ENCODE data around the gene TLE1. TPM values are rescaled to one million over a fixed set of nuclear protein-coding genes. Genes with fewer than 3 reads are reported as not detected.

The TLE1 gene
- total RNA-seq, 1 experiment from 2014 or later = 79.3 TPM

GRCh38 chr9:81719972-81720371, 30.6 kb upstream of the TLE1 start:
- H2BK15ac ChIP-seq (ENCODE audit: low read depth, low read length) = no peak overlapping the region
- H3K56ac ChIP-seq (ENCODE audit: insufficient read length, low read depth, low read length) = no peak overlapping the region
- no peaks in the 10 kb centered on the region for H3K9me3 Mint-ChIP-seq
- H2AK5ac ChIP-seq (ENCODE audit: insufficient read length, low read length) = no peak overlapping the region
- no peak for DNase-seq
- H4K91ac ChIP-seq (ENCODE audit: insufficient read length, low read depth, low read length) = no peak overlapping the region
- no peak overlapping the region for H3K4me2 ChIP-seq (ENCODE audit: insufficient read depth, insufficient read length, low read length)
- no peak overlapping the region for H3K4me3 Mint-ChIP-seq
- H4K5ac ChIP-seq (ENCODE audit: insufficient read length, low read depth, low read length) = no peak overlapping the region
- H4K20me1 ChIP-seq (ENCODE audit: control insufficient read depth, insufficient read depth, insufficient read length) = no peaks in the 10 kb centered on the region
- no peak overlapping the region for H2BK5ac ChIP-seq (ENCODE audit: insufficient read length, low read length)
- no peaks in the 10 kb centered on the region for H3K79me1 ChIP-seq (ENCODE audit: insufficient read depth, low read depth, low read length, poor library complexity, severe bottlenecking)
- H3K14ac ChIP-seq (ENCODE audit: insufficient read depth, low read length) = no peak overlapping the region
- peaks cover 4% of the 10 kb centered on the region for H3K27me3 Mint-ChIP-seq (ENCODE audit: low read depth)
- WGBS (ENCODE audit: extremely low coverage, insufficient read length, low lambda C conversion rate) = no CpG with 5 or more reads among the region's 4 CpGs
- no peaks in the 10 kb centered on the region for H3K79me2 ChIP-seq (ENCODE audit: insufficient read depth, low read length)
- H3K9ac ChIP-seq (ENCODE audit: extremely low read depth, insufficient read length, low read length) = no peak overlapping the region
- H4K8ac ChIP-seq (replicated peaks; ENCODE audit: insufficient read length, low read depth, low read length) = no peak overlapping the region
- no peak overlapping the region for H3K27ac ChIP-seq (ENCODE audit: insufficient read length, low read depth, low read length)
- no peak overlapping the region for H3T11ph ChIP-seq (ENCODE audit: low read length)
- no peaks in the 10 kb centered on the region for H3K27me3 ChIP-seq (ENCODE audit: insufficient read depth, low read length)
- H3K36me3 Mint-ChIP-seq (ENCODE audit: insufficient read depth in 1 of 3, low read depth in 3 of 3) = no peaks in the 10 kb centered on the region; a peak in 1 of 7 replicates
- no peak overlapping the region for H3K18ac ChIP-seq (ENCODE audit: insufficient read length, low read depth, low read length)
- H3K4me1 ChIP-seq (ENCODE audit: insufficient read depth, low read length) = peaks cover 2% of the 10 kb centered on the region
- no peak overlapping the region for H3K23ac ChIP-seq (ENCODE audit: insufficient read length, low read depth, low read length)
- H2BK120ac ChIP-seq (ENCODE audit: low read depth, low read length, poor library complexity, severe bottlenecking) = no peak overlapping the region
- no peaks in the 10 kb centered on the region for H3K9me3 ChIP-seq (ENCODE audit: control insufficient read depth, low read depth, low read length)
- H3K27ac Mint-ChIP-seq = no peak overlapping the region
- H2BK12ac ChIP-seq (ENCODE audit: insufficient read length, low read depth, low read length) = no peak overlapping the region
- H3K23me2 ChIP-seq (ENCODE audit: insufficient read length, low read depth, low read length, poor library complexity, severe bottlenecking) = no peaks in the 10 kb centered on the region
- TF ChIP-seq, protein P1, sequence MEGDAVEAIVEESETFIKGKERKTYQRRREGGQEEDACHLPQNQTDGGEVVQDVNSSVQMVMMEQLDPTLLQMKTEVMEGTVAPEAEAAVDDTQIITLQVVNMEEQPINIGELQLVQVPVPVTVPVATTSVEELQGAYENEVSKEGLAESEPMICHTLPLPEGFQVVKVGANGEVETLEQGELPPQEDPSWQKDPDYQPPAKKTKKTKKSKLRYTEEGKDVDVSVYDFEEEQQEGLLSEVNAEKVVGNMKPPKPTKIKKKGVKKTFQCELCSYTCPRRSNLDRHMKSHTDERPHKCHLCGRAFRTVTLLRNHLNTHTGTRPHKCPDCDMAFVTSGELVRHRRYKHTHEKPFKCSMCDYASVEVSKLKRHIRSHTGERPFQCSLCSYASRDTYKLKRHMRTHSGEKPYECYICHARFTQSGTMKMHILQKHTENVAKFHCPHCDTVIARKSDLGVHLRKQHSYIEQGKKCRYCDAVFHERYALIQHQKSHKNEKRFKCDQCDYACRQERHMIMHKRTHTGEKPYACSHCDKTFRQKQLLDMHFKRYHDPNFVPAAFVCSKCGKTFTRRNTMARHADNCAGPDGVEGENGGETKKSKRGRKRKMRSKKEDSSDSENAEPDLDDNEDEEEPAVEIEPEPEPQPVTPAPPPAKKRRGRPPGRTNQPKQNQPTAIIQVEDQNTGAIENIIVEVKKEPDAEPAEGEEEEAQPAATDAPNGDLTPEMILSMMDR (conservative IDR thresholded peaks at IDR 0.05) = no peak
- H2BK20ac ChIP-seq (ENCODE audit: low read depth, low read length, poor library complexity, severe bottlenecking) = no peak overlapping the region
- no peak overlapping the region for H3K4ac ChIP-seq (ENCODE audit: low read depth, low read length)
- peaks cover 39 to 44% of the 10 kb centered on the region in 2 experiments for H3K4me1 Mint-ChIP-seq
- no peak overlapping the region for H2AFZ ChIP-seq (ENCODE audit: low read length)
